SH-SY5Y (cell line): ENCODE data around the gene RIC3.

Experiments used
- GATA2 ChIP-seq: IDR thresholded peaks from 2 replicates; pipeline ENCODE4 v1.6.1; 2011; ENCODE audit warnings: mild to moderate bottlenecking, low read depth, low read length
- GATA3 ChIP-seq: IDR thresholded peaks from 2 replicates; pipeline ENCODE4 v1.6.1; 2011; ENCODE audit warnings: low read depth, mild to moderate bottlenecking, low read length, moderate library complexity

GRCh38 chr11:8081591-8082250, 87.1 kb downstream of the RIC3 start:
- TF ChIP-seq GATA2 (no peak), GATA3 (no peak)
